H1 (cell line): ENCODE data around the gene SH3RF3. TPM values are rescaled to one million over a fixed set of nuclear protein-coding genes. Genes with fewer than 3 reads are reported as not detected.

Source experiments
- CTCF ChIA-PET: fragments of 300-600 bp; sonication (Branson Sonifier 250); formaldehyde crosslinking; loops from one replicate; lab custom pipeline; 2021; ENCODE audit not compliant: partially characterized antibody; lab: Charles Lee
- POLR2A ChIA-PET: fragments of 300-600 bp; sonication (Branson Sonifier 250); formaldehyde crosslinking; loops from one replicate; lab custom pipeline; 2021; ENCODE audit warnings: inconsistent platforms; ENCODE audit not compliant: partially characterized antibody; lab: Charles Lee
- DNase-seq, 2 experiments: peaks; one replicate each; pipeline versions ENCODE4 v3.0.0 to v3.0.0-alpha.2; 2010 to 2022; ENCODE audit warnings: low spot score in 2 of 2, low read depth in 1 of 2, mixed read lengths in 1 of 2
- FAIRE-seq: peaks from 2 replicates; lab custom pipeline; 2011; peaks lifted over from hg19 to GRCh38; lab: Jason Lieb, UNC
- H2AFZ ChIP-seq: 2 replicates; pipeline ENCODE4 v1.8.1; 2012; ENCODE audit warnings: low read length, inconsistent platforms
- H2AK5ac ChIP-seq: 2 replicates; pipeline ENCODE4 v1.6.1; 2013; ENCODE audit warnings: low read depth, low read length
- H2BK120ac ChIP-seq: replicated peaks from 2 replicates; pipeline ENCODE3; 2013; ENCODE audit warnings: low read depth, low read length, inconsistent platforms
- H2BK12ac ChIP-seq: 2 replicates; pipeline ENCODE4 v1.6.1; 2013; ENCODE audit warnings: low read depth, low read length
- H2BK15ac ChIP-seq: 2 replicates; pipeline ENCODE4 v1.6.1; 2013; ENCODE audit warnings: low read length
- H2BK20ac ChIP-seq: 2 replicates; pipeline ENCODE4 v1.6.1; 2013; ENCODE audit warnings: low read length
- H2BK5ac ChIP-seq: 2 replicates; pipeline ENCODE4 v1.6.1; 2013; ENCODE audit warnings: low read depth, low read length
- H3K14ac ChIP-seq: 2 replicates; pipeline ENCODE4 v1.6.1; 2013; ENCODE audit warnings: inconsistent platforms; ENCODE audit not compliant: insufficient read length
- H3K18ac ChIP-seq: 2 replicates; pipeline ENCODE4 v1.6.1; 2013; ENCODE audit warnings: low read length; ENCODE audit errors: extremely low read depth
- H3K23ac ChIP-seq: 2 replicates; pipeline ENCODE4 v1.6.1; 2013; ENCODE audit warnings: inconsistent platforms; ENCODE audit not compliant: insufficient read length
- H3K23me2 ChIP-seq: 2 replicates; pipeline ENCODE4 v1.6.1; 2013; ENCODE audit warnings: low read depth, low read length
- H3K27ac ChIP-seq: 2 replicates; pipeline ENCODE4 v1.6.1; 2011; ENCODE audit warnings: low read depth, low read length, inconsistent platforms
- H3K27me3 ChIP-seq, 4 experiments: replicated peaks in 1 of 4; 1 replicate in 1 of 4; 2 replicates in 3 of 4; pipeline versions ENCODE4 v1.6.1 to v1.8.1; 2011 to 2013; ENCODE audit warnings: low read length in 3 of 4, mild to moderate bottlenecking in 3 of 4, inconsistent platforms in 2 of 4, mixed read lengths in 2 of 4, moderate library complexity in 1 of 4; ENCODE audit not compliant: control insufficient read depth in 3 of 4, insufficient read depth in 3 of 4; ENCODE audit errors: extremely low read depth in 1 of 4
- H3K36me3 ChIP-seq, 4 experiments: 2 replicates each; pipeline versions ENCODE4 v1.6.1 to v1.8.1; 2011 to 2013; ENCODE audit warnings: mild to moderate bottlenecking in 4 of 4, low read length in 3 of 4, moderate library complexity in 2 of 4, control low read depth in 1 of 4, inconsistent platforms in 1 of 4; ENCODE audit not compliant: insufficient read depth in 4 of 4, control insufficient read depth in 2 of 4
- H3K4ac ChIP-seq: replicated peaks from 2 replicates; pipeline ENCODE3; 2013; ENCODE audit warnings: low read length, low read depth, mixed read lengths, inconsistent platforms; ENCODE audit not compliant: insufficient read length
- H3K4me1 ChIP-seq, 4 experiments: replicated peaks in 1 of 4; 1 replicate in 1 of 4; 2 replicates in 3 of 4; pipeline versions ENCODE4 v1.6.1 to v1.8.1; 2011 to 2013; ENCODE audit warnings: low read length in 3 of 4, inconsistent platforms in 2 of 4, mixed read lengths in 1 of 4; ENCODE audit not compliant: insufficient read depth in 4 of 4, control insufficient read depth in 3 of 4
- H3K4me2 ChIP-seq, 2 experiments: 2 replicates each; pipeline versions ENCODE4 v1.6.1 to v1.8.1; 2011 to 2013; ENCODE audit warnings: low read depth in 2 of 2, low read length in 2 of 2, control low read depth in 1 of 2, inconsistent platforms in 1 of 2, mild to moderate bottlenecking in 1 of 2; ENCODE audit not compliant: insufficient read depth in 1 of 2
- H3K4me3 ChIP-seq, 4 experiments: fragments of 200-600, 300-600 bp in 1 of 4; sonication (generic), shearing (Covaris generic), sonication (Bioruptor Twin) in 1 of 4; 2 replicates each; pipeline versions ENCODE4 v1.5.1 to v1.8.1; 2011 to 2016; ENCODE audit warnings: low read length in 4 of 4, low read depth in 3 of 4, control low read depth in 2 of 4, inconsistent platforms in 2 of 4, mild to moderate bottlenecking in 2 of 4, mixed read lengths in 1 of 4, moderate library complexity in 1 of 4; ENCODE audit not compliant: insufficient read depth in 2 of 4; ENCODE audit errors: extremely low read depth in 1 of 4
- H3K56ac ChIP-seq: replicated peaks from 2 replicates; pipeline ENCODE3; 2013; ENCODE audit warnings: low read depth, mild to moderate bottlenecking, mixed read lengths, low read length, inconsistent platforms; ENCODE audit not compliant: insufficient read length
- H3K79me1 ChIP-seq: 2 replicates; pipeline ENCODE4 v1.6.1; 2013; ENCODE audit warnings: low read depth, low read length, control low read depth
- H3K79me2 ChIP-seq, 2 experiments: 2 replicates each; pipeline versions ENCODE4 v1.6.1 to v1.8.1; 2012 to 2013; ENCODE audit warnings: low read length in 2 of 2, mild to moderate bottlenecking in 2 of 2, inconsistent platforms in 1 of 2; ENCODE audit not compliant: insufficient read depth in 2 of 2, control insufficient read depth in 1 of 2
- H3K9ac ChIP-seq, 4 experiments: replicated peaks in 1 of 4; 1 replicate in 1 of 4; 2 replicates in 3 of 4; pipeline versions ENCODE4 v1.6.1 to v1.8.1; 2011 to 2013; ENCODE audit warnings: low read depth in 3 of 4, low read length in 3 of 4, control low read depth in 2 of 4, mild to moderate bottlenecking in 2 of 4, moderate library complexity in 2 of 4, inconsistent platforms in 1 of 4; ENCODE audit errors: extremely low read depth in 1 of 4
- H3K9me3 ChIP-seq, 2 experiments: 2 replicates each; pipeline versions ENCODE4 v1.6.1 to v1.8.1; 2012 to 2013; ENCODE audit warnings: mild to moderate bottlenecking in 2 of 2, moderate library complexity in 2 of 2, control low read depth in 1 of 2, inconsistent platforms in 1 of 2, low read depth in 1 of 2, low read length in 1 of 2, mixed read lengths in 1 of 2; ENCODE audit not compliant: insufficient read depth in 2 of 2
- H4K20me1 ChIP-seq, 2 experiments: replicated peaks in 1 of 2; 2 replicates each; pipeline versions ENCODE3 to v1.8.1; 2011 to 2013; ENCODE audit warnings: inconsistent platforms in 2 of 2, low read length in 2 of 2, mild to moderate bottlenecking in 1 of 2; ENCODE audit not compliant: insufficient read depth in 2 of 2, control insufficient read depth in 1 of 2
- H4K5ac ChIP-seq: 2 replicates; pipeline ENCODE4 v1.6.1; 2013; ENCODE audit warnings: low read length, low read depth, mixed read lengths, inconsistent platforms; ENCODE audit not compliant: insufficient read length
- H4K8ac ChIP-seq: 2 replicates; pipeline ENCODE4 v1.8.0; 2013; ENCODE audit warnings: mild to moderate bottlenecking, moderate library complexity, low read length, inconsistent platforms; ENCODE audit not compliant: insufficient read depth; ENCODE audit errors: extremely low read depth
- H4K91ac ChIP-seq: replicated peaks from 2 replicates; pipeline ENCODE3; 2013; ENCODE audit warnings: low read length, mixed read lengths, inconsistent platforms; ENCODE audit not compliant: insufficient read length
- ATF2 ChIP-seq: IDR thresholded peaks from 2 replicates; pipeline ENCODE4 v1.6.1; 2012; ENCODE audit warnings: low read length, inconsistent platforms
- BACH1 ChIP-seq: IDR thresholded peaks from 2 replicates; pipeline ENCODE4 v1.6.1; 2012; ENCODE audit warnings: low read length, improper control_type of control experiment
- EZH2 ChIP-seq: fragments of 200-600 bp; sonication (generic); IDR thresholded peaks from 2 replicates; pipeline ENCODE4 v1.7.1; 2012; ENCODE audit warnings: low read depth, mild to moderate bottlenecking, moderate library complexity, low read length, inconsistent platforms; ENCODE audit not compliant: severe bottlenecking
- KDM4A ChIP-seq: IDR thresholded peaks from one replicate; pipeline ENCODE4 v1.7.1; 2012; ENCODE audit warnings: low read depth, mild to moderate bottlenecking, moderate library complexity, low read length, inconsistent platforms; ENCODE audit not compliant: severe bottlenecking
- KDM5A ChIP-seq: fragments of 200-600 bp; IDR thresholded peaks from 2 replicates; pipeline ENCODE4 v1.7.1; 2012; ENCODE audit warnings: mild to moderate bottlenecking, low read length, inconsistent platforms, mixed read lengths
- RAD21 ChIP-seq, 2 experiments: IDR thresholded peaks in 1 of 2; conservative IDR thresholded peaks in 1 of 2; 2 replicates each; pipeline ENCODE4 v1.6.1; 2011; ENCODE audit warnings: low read depth in 2 of 2, low read length in 2 of 2, improper control_type of control experiment in 1 of 2, inconsistent platforms in 1 of 2, mild to moderate bottlenecking in 1 of 2, moderate library complexity in 1 of 2
- SIN3A ChIP-seq, 2 experiments: IDR thresholded peaks in 1 of 2; conservative IDR thresholded peaks in 1 of 2; 2 replicates each; pipeline ENCODE4 v1.6.1; 2011 to 2012; ENCODE audit warnings: low read length in 2 of 2, improper control_type of control experiment in 1 of 2, low read depth in 1 of 2, mild to moderate bottlenecking in 1 of 2
- SP1 ChIP-seq: IDR thresholded peaks from 2 replicates; pipeline ENCODE4 v1.6.1; 2011; ENCODE audit warnings: low read depth, low read length
- TBP ChIP-seq: IDR thresholded peaks from 2 replicates; pipeline ENCODE4 v1.6.1; 2011; ENCODE audit warnings: low read depth, low read length, improper control_type of control experiment
- TCF12 ChIP-seq: IDR thresholded peaks from 2 replicates; pipeline ENCODE4 v1.6.1; 2011; ENCODE audit warnings: low read depth, mild to moderate bottlenecking, low read length
- WGBS, 2 experiments: shearing (Covaris generic) in 1 of 2; methylation state at CpG; one replicate each; pipeline versions ENCODE4 v1.1.6 to v1.1.7; 2013 to 2015; ENCODE audit warnings: low lambda C conversion rate in 2 of 2, mixed read lengths in 2 of 2, inconsistent platforms in 1 of 2, low coverage in 1 of 2, missing lambda C conversion rate in 1 of 2; ENCODE audit not compliant: insufficient replicate concordance in 2 of 2, insufficient coverage in 1 of 2, insufficient read length in 1 of 2; ENCODE audit errors: extremely low coverage in 1 of 2, missing lambda C conversion rate in 1 of 2; 5-methylcytosine and 5-hydroxymethylcytosine counted together
- polyA plus RNA-seq, 7 experiments: library from polyadenylated mRNA; depleted of rRNA in 3 of 7; stranded (reverse) in 5 of 7; unstranded in 2 of 7; fragments of >200 nt in 5 of 7; fragments of 200-250 nt in 2 of 7; gene quantifications; 1 replicate in 5 of 7; 2 replicates in 1 of 7; 4 replicates in 1 of 7; pipeline versions ENCODE4 v1.2.1 to v1.2.3, GENCODE V29; 2011 to 2013; ENCODE audit warnings: missing spikeins in 2 of 7, mixed read lengths in 2 of 7
- total RNA-seq: library from RNA; stranded (reverse); fragmentation: NEBNext Ultra II Directional; extraction: Animal tissue kit (Norgen Biotek cat#: 25700); gene quantifications from 2 replicates; pipeline ENCODE4 v1.2.1, GENCODE V29; 2021

Gene SH3RF3
- total and polyA plus RNA-seq, 2 of the 8 experiments (the other 6 are each of a cell fraction or from before 2014, with no cell fraction given) = 0.11 to 0.65 TPM

GRCh38 chr2:109526442-109526970 is 397.5 kb downstream of the SH3RF3 start:
- H3K9ac ChIP-seq = no peak overlapping the region
- POLR2A ChIA-PET = no interaction called here
- no peak overlapping the region for H2AFZ ChIP-seq
- no peak overlapping the region for H4K8ac ChIP-seq
- H3K23me2 ChIP-seq = peaks cover 2% of the 10 kb centered on the region; the same call in 1 of the 2 replicates
- no peaks in the 10 kb centered on the region for H3K79me2 ChIP-seq
- no peak overlapping the region for H3K27ac ChIP-seq
- no peak overlapping the region for H3K4me2 ChIP-seq
- no peak overlapping the region; the same call in 1 of the 2 replicates for H3K18ac ChIP-seq
- H3K27me3 ChIP-seq = no peaks in the 10 kb centered on the region
- no peaks in the 10 kb centered on the region for H4K20me1 ChIP-seq
- no peaks in the 10 kb centered on the region for H3K36me3 ChIP-seq
- H3K79me1 ChIP-seq = no peaks in the 10 kb centered on the region
- H3K23ac ChIP-seq = no peak overlapping the region
- H3K4me1 ChIP-seq = no peaks in the 10 kb centered on the region
- CTCF ChIA-PET = interaction anchor here (0.6 to 4.6 kb wide), 5 partner anchors 11 to 187 kb away, joined by 3 to 26 read pairs (median 9); no protein-coding TSS in a partner anchor
- H3K56ac ChIP-seq = no peak overlapping the region
- no peak overlapping the region for H2BK20ac ChIP-seq
- no peak overlapping the region for H3K4ac ChIP-seq
- H2BK15ac ChIP-seq = no peak overlapping the region
- H2BK120ac ChIP-seq = no peak overlapping the region
- no peak overlapping the region for H4K5ac ChIP-seq
- FAIRE-seq = no peak
- no peak overlapping the region for H2AK5ac ChIP-seq
- DNase-seq = no peak
- no peaks in the 10 kb centered on the region for H3K9me3 ChIP-seq
- H4K91ac ChIP-seq = no peak overlapping the region
- WGBS, 2 experiments = 95% methylated on average over 11 of the region's 11 CpGs; no CpG with 5 or more reads in 1 of the 2 experiments
- no peak overlapping the region for H3K14ac ChIP-seq
- H2BK5ac ChIP-seq = no peak overlapping the region
- H3K4me3 ChIP-seq = no peak overlapping the region
- no peak overlapping the region for H2BK12ac ChIP-seq
- TF ChIP-seq TCF12 = no peak
- TF ChIP-seq TBP = no peak
- TF ChIP-seq SP1 = no peak
- no peak for TF ChIP-seq SIN3A (conservative IDR thresholded peaks at IDR 0.05 in 1 of 2, IDR thresholded peaks at IDR 0.05 in 1 of 2; ENCODE audit: low read depth in 1 of 2, low read length in 2 of 2)
- no peak for TF ChIP-seq ATF2
- TF ChIP-seq KDM4A = no peak
- TF ChIP-seq EZH2 = no peak
- no peak for TF ChIP-seq KDM5A
- no peak for TF ChIP-seq BACH1
- no peak for TF ChIP-seq RAD21 (IDR thresholded peaks at IDR 0.05 in 1 of 2, conservative IDR thresholded peaks at IDR 0.05 in 1 of 2; ENCODE audit: low read depth in 2 of 2, low read length in 2 of 2)
